DMS79 treated with DMSO at 0.1 percent for 48 hours (cell line): ENCODE data around the gene ATP6V0A1.
"Not testable (repeated sequence)": the region's sequence is repeated elsewhere in the genome, so short reads cannot be mapped to it uniquely, and the experiment has no call there.

Experiments
- DNase-seq: peaks from one replicate; lab custom pipeline; 2025; lab: John Stamatoyannopoulos, UW

Gene ATP6V0A1

DNA sequence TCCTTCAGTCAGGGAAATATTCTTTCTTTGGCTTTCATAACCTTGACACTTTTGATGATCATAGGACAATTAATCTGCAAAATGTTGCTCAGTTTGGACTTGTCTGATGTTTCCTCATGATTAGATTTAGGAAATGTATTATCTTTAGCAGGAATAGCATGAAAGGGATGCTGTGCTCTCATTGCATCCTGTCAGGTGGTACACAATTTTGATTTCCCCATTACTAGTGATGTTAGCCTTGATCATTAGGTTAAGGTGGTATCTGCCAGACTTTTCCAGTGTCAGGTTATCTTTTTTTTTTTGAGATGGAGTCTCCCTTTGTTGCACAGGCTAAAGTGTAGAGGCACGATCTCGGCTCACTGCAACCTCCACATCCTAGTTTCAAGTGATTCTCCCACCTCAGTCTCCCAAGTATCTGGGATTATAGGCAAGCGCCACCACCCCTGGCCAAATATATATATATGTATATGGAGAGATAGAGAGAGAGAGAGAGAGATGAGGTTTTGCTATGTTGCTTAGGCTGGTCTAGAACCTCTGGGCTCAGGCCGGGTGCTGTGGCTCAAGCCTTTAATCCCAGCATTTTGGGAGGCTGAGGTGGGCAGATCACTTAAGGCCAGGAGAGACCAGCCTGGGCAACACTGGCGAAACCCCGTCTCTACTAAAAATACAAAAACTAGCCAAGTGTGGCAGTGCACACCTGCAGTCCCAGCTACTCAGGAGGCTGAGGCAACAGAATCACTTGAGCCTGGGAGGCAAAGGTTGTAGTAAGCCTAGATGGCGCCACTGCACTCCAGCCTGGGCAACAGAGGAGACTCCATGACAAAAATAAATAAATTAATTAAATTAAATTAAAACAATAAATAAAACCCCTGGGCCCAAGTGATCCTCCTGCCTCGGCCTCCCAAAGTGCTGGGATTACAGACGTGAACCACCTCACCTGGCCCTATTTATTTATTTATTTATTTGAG, 19.8 kb upstream of the ATP6V0A1 start:
- no peak for DNase-seq

DNA sequence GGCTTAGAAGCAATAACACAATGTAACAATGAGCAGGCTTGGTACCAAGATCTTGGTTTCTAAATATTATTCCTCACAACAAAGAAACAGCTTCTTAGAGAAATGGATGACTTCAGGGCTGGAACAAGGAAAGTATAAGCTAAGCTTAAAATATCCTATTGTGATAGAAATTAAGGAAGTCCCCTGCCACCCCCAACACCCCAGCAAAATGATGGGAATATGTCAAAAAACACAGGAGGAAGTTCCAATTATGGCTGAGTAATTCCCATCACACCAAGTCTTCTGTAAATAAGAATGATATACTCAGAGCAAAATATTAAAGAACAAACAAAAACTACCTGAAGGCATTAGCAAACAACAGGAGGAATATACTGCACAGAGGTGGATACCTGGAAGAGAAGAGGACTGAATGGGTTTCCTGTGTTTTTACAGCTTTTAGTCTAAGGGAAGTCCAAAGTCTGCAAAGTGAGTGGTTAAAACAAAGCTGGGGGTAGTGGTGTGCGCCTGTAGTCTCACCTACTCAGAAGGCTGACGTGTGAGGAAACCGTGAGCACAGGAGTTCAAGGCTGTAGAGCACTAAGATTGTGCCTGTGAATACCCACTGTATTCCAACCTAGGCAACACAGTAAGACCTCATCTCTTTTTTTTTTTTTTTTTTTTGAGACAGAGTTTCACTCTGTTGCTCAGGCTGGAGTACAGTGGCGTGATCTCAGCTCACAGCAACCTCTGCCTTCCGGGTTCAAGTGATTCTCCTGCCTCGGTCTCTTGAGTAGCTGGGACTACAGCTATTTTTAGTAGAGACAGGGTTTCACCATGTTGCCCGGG, 17.1 kb upstream of the ATP6V0A1 start:
- no peak for DNase-seq

DNA sequence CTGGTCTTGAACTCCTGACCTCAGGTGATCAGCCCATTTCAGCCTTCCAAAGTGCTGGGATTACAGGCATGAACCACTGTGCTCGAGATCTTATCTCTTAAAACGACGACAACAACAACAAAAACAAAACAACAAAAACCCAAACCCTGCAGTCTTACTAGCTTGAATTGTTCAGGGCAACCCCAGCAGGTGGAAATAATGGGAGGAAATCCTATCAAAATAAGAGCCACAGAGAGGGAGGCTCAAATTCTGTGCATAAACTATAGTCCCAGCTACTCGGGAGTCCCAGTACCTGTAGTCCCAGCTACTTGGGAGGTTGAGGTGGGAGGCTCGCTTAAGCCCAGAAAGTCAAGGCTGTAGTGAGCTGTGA, 16.5 kb upstream of the ATP6V0A1 start:
- no peak for DNase-seq

- not testable (repeated sequence) for DNase-seq
These were observed 9.5 kb upstream of the ATP6V0A1 start for GRCh38 chr17:42449176-42449575.

DNA sequence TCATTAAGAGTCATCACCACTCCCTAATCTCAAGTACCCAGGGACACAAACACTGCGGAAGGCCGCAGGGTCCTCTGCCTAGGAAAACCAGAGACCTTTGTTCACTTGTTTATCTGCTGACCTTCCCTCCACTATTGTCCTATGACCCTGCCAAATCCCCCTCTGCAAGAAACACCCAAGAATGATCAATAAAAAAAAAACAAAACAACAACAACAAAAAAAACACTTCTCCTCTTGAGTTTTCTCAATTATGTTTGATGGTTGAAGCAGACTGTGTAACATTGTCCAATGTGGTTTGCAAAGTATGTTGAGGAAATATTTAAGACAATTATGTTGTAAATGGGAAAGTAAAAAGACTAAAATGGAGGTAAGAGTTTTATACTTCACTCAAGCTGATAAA, 8.8 kb upstream of the ATP6V0A1 start:
- not testable (repeated sequence) for DNase-seq

DNA sequence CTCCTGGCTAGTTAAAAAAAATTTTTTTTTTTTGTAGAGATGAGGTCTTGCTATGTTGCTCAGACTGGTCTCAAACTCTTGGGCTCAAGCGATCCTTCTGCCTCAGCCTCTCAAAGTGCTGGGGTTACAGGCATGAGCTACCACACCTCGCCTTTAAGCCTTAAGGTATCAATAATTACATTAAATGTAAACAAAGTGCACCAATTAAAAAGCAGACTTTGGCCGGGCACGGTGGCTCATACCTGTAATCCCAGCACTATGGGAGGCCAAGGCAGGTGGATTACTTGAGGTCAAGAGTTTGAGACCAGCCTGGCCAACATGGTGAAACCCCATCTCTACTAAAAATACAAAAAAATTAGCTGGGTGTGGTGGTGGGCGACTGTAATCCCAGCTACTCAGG, 7.4 kb upstream of the ATP6V0A1 start:
- not testable (repeated sequence) for DNase-seq

- no peak for DNase-seq
These were observed 5.2 kb upstream of the ATP6V0A1 start for GRCh38 chr17:42453439-42453838.

GRCh38 chr17:42454987-42455386, 3.7 kb upstream of the ATP6V0A1 start:
- DNase-seq = not testable (repeated sequence)

DNA sequence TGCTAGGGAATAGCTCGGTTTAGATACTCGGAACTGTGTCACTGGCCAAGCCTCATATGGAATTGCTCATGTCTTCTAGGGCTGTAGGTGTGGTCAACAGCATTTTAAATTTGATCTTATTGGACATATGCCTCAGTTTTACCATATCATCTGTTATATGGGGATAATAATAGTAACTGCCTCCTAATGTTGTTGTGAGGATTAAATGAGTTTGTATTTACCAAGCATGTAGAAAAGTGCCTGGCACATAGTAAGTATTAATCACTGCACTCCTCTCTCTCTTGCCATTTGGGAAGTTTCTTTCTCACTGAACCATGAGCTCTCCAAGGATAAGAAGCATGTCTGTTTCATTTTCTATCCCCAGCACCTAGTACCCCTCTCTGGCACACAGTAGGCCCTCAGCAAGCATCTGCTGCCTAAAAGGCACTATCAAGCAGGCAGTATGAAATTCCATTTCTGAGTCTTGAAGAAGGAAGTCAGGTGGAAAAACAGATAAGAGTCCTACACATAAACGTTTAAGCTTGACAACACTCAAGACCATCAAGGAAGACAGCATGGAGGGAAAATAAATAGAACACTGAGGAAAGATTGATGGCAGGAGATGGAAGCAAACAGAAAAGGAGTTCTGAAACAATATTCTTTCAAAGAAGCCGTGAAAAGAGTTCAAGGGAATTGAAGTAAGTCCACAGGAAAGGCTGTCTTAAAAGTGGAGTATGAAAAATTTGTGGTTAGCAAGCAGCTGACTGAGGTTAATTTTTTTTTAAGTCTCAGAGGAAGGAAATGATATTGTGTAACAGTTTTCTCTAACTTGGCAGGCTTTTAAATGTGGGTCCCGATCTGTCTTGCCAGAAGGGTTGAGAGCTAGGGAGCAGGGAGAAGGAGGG, 2.2 kb upstream of the ATP6V0A1 start:
- peak; percentile 37 for DNase-seq

- DNase-seq = no peak
These were observed 1.4 kb upstream of the ATP6V0A1 start for GRCh38 chr17:42457107-42457792.

- DNase-seq = peak; percentile 49
These were observed 650 bp downstream of the ATP6V0A1 start for GRCh38 chr17:42459256-42459800.

- peak; percentile 31 for DNase-seq
These were observed 1.2 kb downstream of the ATP6V0A1 start for GRCh38 chr17:42459801-42460281.

GRCh38 chr17:42460371-42460770, 1.7 kb downstream of the ATP6V0A1 start:
- peak; percentile 22 for DNase-seq

DNA sequence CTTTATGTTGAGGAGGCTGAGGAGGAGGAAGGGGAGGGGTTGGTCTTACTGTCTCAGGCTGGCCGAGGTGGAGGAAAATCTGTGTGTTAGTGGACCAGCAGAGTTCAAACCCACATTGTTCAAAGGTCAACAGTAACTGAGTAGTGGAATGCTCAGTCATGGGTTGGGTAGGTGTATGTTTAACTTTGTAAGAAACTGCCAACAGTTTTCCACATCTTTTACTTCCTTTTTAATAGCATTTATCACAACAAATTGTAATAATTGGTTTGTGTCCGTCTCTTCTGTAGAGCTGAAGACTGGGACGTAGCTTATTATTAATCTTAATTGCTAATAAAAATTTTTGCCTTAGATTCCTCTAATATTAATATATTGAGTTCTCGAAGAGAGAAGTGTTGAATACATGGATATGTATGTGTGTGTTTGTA, 5.3 kb downstream of the ATP6V0A1 start:
- DNase-seq = no peak

DNA sequence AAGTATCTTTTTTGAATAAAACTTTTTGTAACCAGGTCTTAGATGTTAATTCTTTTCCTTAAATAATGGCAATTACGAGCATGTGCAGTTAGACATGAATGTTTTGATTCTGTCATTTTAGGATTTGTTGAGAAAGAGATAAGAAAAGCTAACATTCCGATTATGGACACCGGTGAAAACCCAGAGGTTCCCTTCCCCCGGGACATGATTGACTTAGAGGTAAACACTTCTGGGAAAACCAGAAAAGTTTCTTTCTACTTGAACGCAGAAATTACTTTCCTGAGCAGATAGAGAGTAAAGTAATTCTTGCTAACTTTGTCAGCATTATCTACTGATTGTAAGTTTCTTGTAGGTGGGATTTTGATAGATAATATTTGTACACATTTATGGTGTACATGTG, 9.2 kb downstream of the ATP6V0A1 start:
- no peak for DNase-seq

- DNase-seq = no peak
These were observed 14.2 kb downstream of the ATP6V0A1 start for GRCh38 chr17:42472709-42473521.

GRCh38 chr17:42474276-42474675, 15.6 kb downstream of the ATP6V0A1 start:
- DNase-seq = no peak

DNA sequence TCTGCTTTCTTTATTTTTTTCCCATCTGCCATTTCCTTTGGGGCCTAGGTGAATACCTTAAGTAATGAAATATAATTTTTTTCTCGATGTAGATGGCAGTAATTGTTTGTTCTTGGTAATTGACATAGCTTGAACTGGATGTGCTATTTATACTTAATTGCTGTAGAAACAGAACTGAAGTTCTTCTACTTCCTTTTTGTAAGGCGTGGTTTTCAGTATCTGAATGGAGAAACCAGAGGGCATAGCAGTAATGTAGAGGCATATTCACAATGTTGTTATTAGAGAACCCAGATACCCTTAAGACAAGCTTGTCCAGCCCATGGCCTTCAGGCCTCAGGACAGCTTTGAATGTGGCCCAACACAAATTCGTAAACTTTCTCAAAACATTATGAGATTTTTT, 16.4 kb downstream of the ATP6V0A1 start:
- no peak for DNase-seq

- DNase-seq = no peak
These were observed 17.2 kb downstream of the ATP6V0A1 start for GRCh38 chr17:42475835-42476234.

DNA sequence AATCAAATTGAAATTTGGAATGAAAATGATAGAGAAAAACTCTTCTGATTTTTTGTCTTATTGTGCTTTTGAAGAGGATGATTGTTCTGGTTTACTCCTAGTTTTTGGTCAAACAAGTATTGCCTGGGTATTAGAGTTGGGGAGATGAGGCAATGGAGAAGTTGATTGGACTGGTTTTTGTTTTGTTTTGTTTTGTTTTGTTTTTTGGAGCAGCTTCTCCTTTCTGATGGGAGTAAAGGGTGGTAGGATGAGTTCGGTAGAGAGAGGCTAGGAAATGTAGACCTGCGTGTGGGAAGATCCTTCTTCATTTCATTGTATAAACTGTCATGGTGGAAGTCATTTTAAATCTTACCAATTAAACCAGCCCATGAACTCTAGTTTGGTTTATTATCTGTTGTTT, 17.7 kb downstream of the ATP6V0A1 start:
- DNase-seq = no peak
